ENCODE results near the gene SMYD3. TPM values are rescaled to one million over a fixed set of nuclear protein-coding genes. Genes with fewer than 3 reads are reported as not detected.

Gene SMYD3
- total and polyA plus RNA-seq, 9 of the 15 experiments (the other 6 are each of a cell fraction or from before 2014, with no cell fraction given): 128 to 440 (median 197) TPM

DNA sequence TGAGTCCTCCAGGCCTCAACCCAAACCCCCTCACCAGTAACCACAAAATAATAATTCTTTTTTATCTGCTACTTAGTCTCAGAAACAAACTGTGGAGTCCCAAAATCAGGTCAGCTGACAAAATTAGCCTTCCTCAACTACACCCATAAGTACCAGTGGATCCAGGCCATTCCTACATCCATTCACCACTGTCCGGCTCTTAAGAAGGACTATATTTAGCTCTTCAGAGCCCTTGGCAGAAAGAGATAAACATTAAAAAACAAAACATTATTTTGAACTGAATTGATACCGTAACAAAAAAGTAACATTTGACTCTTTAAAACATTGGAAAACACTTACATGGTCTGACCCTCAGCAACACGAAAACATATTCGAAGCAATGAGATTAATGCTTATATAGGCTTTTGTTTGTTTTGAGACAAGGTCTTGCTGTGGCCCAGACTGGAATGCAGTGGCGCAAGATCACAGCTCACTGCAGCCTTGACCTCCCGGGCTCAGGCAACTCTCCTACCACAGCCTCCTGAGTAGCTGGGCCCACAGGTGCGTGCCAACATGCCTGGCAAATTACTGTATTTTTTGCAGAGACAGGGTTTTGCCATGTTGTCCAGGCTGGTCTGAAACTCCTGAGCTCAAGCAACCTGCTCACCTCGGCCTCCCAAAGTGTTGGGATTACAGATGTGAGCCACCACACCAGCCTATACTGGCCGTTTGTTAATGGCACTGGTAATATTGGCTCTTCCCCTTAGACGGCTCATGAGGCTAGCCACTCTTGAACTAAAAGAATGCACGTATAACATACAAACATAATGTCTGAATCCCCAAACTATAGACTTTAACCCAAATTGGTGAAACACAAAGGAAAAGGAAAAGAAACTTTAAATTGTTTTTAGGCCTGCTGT is 330.7 kb downstream of the SMYD3 start:
- Histone ChIP-seq H3K4me2 (ENCODE audit: insufficient read depth, low read length) (peak overlapping the region; percentile 24), H3K9me3 (replicated peaks; ENCODE audit: control insufficient read depth, insufficient read depth, low read depth, low read length) (peaks cover 4% of the 10 kb centered on the region; the same call in 1 of the 2 replicates), H4K20me1 (replicated peaks; ENCODE audit: control insufficient read depth, insufficient read depth, low read length) (no peaks in the 10 kb centered on the region), H2AFZ (ENCODE audit: low read depth, low read length) (peak overlapping the region; percentile 59), H3K27me3 (ENCODE audit: control insufficient read depth in 2 of 2, insufficient read depth in 2 of 2, low read length in 2 of 2) (no peaks in the 10 kb centered on the region), H3K9me1 (ENCODE audit: control insufficient read depth, insufficient read depth, low read length) (no peaks in the 10 kb centered on the region), H3K79me2 (ENCODE audit: control insufficient read depth, insufficient read depth, low read length) (peaks cover 66% of the 10 kb centered on the region), H3K27ac (ENCODE audit: extremely low read depth, low read depth, low read length) (peak overlapping the region; percentile 43), H3K36me3 (ENCODE audit: control insufficient read depth, insufficient read depth, low read length) (peaks cover 8% of the 10 kb centered on the region), H3K4me3 (no peak overlapping the region), H3K9ac (ENCODE audit: insufficient read depth in 1 of 2, low read depth in 2 of 2, low read length in 2 of 2) (peak overlapping the region; percentile 6 to 59; a peak in 1 of 4 replicates), H3K4me1 (replicated peaks in 1 of 2; ENCODE audit: control insufficient read depth in 2 of 2, insufficient read depth in 2 of 2, low read length in 2 of 2) (peaks cover 7 to 35% of the 10 kb centered on the region in 2 experiments)
- no TSS peak for BruUV-seq (replicated peaks)
- ChIA-PET POLR2A (interaction anchor here (0.6 to 1.3 kb wide), 8 partner anchors 9 to 206 kb away, joined by 3 to 4 read pairs (median 3); no protein-coding TSS in a partner anchor), CTCF (ENCODE audit: low intra/inter-chr PET ratio) (no interaction called here)
- WGBS (ENCODE audit: insufficient coverage, low coverage, missing lambda C conversion rate): 45% methylated on average over 10 of the region's 11 CpGs
- ATAC-seq (peak; percentile 74), FAIRE-seq (no peak), DNase-seq (ENCODE audit: extremely low read depth in 1 of 4, low spot score in 3 of 4) (no peak)
- in situ Hi-C loops (cut with MboI) (no loop called here), intact Hi-C loops (cut with micrococcal nuclease) (no loop called here)
- peak; percentile 19; the same call in 1 of the 2 replicates for TF ChIP-seq ELF2 (CRISPR knock-in tag; IDR thresholded peaks at IDR 0.05)
- TF ChIP-seq, protein P1, sequence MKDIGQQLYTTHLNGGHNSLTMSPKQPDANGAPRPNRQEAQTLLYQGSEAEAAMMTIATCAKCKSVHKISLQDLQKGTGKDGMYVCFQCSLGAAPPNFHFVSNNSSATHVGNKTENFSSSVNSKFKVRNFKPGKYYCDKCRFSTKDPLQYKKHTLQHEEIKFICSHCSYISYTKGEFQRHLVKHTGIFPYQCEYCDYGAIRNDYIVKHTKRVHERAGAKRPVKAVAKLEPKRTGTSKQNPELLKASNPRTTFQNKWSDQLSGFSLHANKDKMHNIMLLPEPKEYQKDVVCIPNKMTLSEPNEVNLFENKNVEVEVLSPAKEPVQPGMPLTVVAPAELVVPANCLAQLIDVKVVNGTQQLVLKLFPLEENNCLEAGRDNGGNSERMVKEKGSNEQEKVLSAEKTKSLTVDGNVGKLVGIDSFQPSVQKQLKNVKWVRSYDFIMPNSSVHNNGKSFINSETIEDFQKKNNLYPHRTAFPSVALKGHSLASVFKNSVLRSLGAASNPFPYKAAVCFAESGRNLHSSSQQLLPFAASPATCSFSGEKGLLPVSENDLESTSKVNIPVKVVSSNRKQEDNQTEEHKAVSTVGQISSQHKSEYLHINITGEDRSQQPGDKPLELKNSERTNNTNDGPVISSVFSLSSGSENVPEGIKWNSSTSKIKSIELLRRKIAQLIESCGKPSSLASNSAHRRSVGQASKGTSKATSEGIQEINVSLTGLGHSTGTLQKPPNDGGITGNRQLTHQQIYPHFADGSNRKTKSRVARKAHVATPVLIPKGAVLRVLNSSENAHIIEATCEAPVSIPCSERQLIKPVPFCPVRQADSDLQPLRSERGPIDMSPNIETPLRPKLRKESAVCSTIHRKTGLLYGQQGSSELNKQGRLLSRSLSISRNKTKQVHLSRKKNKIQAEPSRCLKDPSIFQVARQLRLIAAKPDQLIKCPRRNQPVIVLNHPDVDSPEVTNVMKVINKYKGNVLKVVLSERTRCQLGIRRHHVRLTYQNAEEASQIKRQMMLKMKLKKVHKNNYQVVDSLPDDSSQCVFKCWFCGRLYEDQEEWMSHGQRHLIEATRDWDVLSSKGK (CRISPR knock-in tag; IDR thresholded peaks at IDR 0.05): no peak
- TF ChIP-seq, protein P2, sequence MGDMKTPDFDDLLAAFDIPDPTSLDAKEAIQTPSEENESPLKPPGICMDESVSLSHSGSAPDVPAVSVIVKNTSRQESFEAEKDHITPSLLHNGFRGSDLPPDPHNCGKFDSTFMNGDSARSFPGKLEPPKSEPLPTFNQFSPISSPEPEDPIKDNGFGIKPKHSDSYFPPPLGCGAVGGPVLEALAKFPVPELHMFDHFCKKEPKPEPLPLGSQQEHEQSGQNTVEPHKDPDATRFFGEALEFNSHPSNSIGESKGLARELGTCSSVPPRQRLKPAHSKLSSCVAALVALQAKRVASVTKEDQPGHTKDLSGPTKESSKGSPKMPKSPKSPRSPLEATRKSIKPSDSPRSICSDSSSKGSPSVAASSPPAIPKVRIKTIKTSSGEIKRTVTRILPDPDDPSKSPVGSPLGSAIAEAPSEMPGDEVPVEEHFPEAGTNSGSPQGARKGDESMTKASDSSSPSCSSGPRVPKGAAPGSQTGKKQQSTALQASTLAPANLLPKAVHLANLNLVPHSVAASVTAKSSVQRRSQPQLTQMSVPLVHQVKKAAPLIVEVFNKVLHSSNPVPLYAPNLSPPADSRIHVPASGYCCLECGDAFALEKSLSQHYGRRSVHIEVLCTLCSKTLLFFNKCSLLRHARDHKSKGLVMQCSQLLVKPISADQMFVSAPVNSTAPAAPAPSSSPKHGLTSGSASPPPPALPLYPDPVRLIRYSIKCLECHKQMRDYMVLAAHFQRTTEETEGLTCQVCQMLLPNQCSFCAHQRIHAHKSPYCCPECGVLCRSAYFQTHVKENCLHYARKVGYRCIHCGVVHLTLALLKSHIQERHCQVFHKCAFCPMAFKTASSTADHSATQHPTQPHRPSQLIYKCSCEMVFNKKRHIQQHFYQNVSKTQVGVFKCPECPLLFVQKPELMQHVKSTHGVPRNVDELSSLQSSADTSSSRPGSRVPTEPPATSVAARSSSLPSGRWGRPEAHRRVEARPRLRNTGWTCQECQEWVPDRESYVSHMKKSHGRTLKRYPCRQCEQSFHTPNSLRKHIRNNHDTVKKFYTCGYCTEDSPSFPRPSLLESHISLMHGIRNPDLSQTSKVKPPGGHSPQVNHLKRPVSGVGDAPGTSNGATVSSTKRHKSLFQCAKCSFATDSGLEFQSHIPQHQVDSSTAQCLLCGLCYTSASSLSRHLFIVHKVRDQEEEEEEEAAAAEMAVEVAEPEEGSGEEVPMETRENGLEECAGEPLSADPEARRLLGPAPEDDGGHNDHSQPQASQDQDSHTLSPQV (IDR thresholded peaks at IDR 0.05): peak; percentile 74
- TF ChIP-seq TEAD4 (IDR thresholded peaks at IDR 0.05; ENCODE audit: low read length): peak; percentile 16; the same call in 1 of the 2 replicates
- TF ChIP-seq TEAD4 (CRISPR knock-in tag; IDR thresholded peaks at IDR 0.05; ENCODE audit: borderline replicate concordance): no peak
- TF ChIP-seq, protein P3, sequence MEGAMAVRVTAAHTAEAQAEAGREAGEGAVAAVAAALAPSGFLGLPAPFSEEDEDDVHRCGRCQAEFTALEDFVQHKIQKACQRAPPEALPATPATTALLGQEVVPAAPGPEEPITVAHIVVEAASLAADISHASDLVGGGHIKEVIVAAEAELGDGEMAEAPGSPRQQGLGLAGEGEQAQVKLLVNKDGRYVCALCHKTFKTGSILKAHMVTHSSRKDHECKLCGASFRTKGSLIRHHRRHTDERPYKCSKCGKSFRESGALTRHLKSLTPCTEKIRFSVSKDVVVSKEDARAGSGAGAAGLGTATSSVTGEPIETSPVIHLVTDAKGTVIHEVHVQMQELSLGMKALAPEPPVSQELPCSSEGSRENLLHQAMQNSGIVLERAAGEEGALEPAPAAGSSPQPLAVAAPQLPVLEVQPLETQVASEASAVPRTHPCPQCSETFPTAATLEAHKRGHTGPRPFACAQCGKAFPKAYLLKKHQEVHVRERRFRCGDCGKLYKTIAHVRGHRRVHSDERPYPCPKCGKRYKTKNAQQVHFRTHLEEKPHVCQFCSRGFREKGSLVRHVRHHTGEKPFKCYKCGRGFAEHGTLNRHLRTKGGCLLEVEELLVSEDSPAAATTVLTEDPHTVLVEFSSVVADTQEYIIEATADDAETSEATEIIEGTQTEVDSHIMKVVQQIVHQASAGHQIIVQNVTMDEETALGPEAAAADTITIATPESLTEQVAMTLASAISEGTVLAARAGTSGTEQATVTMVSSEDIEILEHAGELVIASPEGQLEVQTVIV (CRISPR knock-in tag; IDR thresholded peaks at IDR 0.05; ENCODE audit: borderline replicate concordance): no peak
- TF ChIP-seq HDAC1 (IDR thresholded peaks at IDR 0.05): no peak
- peak; percentile 20; the same call in 1 of the 2 replicates for TF ChIP-seq ARID1B (IDR thresholded peaks at IDR 0.05)
- no peak for TF ChIP-seq XRCC5 (IDR thresholded peaks at IDR 0.05; ENCODE audit: low read depth, low read length)

Data from K562 (cell line).